DMS53 treated with DMSO at 0.1 percent for 48 hours (cell line): ENCODE data around the gene LGALSL.

Experiments used
- DNase-seq: peaks from one replicate; lab custom pipeline; 2025; ENCODE audit not compliant: unreplicated experiment; lab: John Stamatoyannopoulos, UW

LGALSL gene

DNA sequence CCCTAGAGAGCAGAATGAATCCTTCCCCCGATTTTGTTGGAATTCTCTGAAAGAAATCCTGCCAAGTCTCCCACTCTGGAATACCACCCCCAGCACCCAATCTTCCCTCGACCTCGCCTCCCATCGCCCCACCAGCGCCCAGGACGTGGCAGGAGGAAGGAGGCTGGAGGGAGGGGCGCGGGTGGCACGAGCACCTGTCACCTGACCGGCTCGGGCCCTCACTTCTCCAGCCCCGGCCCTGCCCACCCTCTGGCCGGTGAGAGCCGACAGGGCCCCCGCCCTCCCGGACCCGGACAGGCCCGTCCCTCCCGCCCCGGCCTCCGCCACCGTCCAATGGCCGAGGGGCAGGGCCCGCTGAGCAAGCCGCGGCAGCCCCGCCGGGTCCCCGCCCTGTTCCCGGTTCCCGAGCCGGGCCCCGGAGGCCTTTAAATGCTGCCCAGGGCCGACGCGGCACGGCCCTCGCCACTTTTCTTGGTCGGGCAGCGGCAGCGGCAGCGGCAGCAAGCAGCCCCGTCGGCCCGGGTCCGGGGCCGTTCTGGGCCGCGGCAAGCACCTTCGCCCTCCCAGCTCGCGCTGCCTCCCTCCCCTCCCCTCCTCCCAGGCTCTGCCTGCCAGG lies at the start of gene LGALSL:
Gene LGALSL (plus strand): TSS at position 393 of the 616 bp plus-strand sequence. CDS start 384 bp downstream, outside the sequence.
- peak; percentile 47 for DNase-seq

DNA sequence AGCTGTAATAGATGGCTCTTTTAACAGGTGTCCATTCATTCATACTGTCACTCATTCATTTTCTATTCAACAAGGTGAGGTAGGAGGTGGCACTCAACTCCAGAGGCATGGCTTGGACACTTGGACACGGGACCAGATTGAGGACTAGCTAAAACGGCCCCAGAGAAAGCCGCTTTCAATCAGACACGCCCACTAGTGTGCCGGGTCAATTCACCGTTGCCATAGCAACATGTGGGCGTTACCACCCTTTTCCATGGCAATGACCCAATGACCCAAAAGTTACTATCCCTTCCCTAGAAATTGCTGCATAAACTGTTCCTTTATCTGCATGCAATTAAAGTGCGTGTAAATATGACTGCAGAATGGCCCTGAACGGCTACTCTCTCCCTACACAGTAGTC lies 49.2 kb upstream of the LGALSL start:
- no peak for DNase-seq

DNA sequence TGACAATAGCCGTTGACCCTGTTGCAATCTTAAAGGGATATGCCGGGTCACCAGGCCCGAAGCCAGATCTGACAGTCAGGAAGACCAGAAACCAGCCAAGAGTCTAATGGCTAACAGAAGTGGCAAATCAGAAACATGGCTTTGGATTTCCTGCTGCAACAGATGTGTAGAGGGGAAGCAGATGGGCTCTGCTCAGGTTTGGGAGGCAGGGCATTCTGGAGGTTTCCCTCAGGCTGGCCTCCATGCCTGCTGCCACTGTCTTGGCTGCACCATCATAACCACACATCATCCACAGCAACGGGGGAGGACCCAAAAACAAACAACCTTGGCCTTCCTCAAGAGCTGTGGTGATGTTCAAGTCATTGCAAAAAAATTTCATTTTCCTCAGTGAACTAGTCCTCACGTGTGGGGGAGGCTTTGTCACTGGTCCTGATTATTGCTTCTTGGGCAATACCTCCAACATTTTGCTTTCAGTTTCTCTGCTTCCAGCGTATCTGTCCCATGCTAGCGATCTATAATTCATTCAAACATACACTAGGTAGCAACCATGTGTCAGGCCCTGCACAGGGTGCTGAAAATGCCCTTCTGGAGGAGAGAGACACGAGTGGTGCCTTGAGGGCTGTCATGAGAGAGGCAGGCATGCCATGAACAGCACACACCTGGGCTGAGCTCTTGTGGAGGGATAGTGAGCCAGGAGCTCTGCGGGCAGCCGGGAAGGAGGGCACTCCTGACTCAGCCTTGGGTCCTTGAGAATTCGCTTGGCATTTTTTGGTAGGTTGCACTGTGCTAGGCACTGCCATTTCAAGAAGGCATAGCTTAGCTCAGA lies 48.2 kb upstream of the LGALSL start:
- no peak for DNase-seq

DNA sequence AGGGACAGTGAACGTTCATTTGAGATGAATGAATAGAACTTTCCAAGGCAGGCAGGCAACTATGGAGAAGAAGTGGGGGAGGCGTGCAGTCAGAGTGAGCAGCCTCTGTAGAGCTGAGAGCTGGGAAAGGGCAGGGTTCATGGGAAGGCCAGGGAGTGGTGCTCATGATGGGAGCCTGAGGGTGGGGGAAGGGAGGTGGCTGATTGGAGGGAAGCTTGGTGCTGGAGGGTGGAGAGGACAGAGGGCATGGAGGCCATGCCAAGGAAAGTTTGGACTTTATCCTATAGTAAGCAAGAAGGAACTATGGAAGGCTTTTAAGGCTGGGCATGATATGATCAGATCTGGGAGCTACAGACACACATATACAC lies 47.6 kb upstream of the LGALSL start:
- DNase-seq, result no peak

DNA sequence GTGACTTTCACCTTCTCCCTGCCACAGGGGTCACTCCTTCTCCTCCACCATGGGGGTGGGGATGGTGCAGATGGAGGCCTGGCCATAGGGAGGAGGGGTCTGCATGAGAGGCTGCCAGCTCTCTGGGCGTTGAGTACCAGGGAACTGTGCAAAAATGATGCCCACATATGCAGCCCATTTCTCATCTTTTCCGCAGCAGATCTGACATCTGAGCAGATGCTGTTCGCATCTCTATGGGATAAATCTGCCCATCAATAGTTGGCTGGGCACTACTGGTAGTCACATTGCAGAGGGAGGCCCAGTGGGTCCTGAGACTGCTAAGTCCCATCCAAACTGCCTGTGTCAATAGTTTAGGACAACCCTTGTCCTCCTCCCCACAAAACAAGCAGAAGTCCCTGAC lies 45.9 kb upstream of the LGALSL start:
- DNase-seq, result no peak

DNA sequence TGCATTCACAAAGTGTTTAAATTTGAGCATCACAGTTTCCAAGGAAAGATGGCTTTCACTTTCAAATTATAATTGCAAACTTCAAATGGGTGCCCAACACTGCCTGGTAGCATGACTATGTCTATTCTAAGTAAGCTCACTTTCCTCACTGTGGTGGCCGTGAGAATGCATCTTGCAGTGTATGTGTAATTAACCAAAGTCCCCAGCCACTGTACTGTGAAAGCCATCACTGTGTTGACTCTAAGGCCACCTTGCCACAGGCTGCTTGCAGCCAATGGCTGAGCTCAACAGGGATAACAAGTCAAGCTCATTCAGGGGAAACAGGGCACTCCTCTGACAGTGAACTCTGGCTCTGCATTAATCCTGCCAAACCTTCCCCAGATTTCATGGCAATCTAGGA lies 43.3 kb upstream of the LGALSL start:
- DNase-seq, result no peak

DNA sequence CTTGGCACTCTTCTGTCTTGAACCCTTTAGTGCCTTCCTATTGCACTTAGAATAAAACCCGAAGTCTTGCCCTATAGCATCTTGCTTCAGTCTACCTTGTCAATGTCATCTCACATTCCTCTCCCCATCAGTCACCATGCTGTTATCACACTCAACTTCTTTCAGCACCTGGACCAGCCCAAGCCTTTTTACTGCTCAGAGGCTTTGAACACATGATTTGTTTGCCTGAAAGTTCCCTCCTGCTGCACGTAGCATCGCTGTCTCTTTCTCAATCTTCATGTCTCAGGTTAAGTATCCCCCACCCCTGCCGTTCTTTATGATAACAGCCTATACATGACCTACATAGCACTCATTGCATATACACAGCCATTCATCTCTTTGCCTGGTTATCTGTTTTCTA lies 41.3 kb upstream of the LGALSL start:
- no peak for DNase-seq

DNA sequence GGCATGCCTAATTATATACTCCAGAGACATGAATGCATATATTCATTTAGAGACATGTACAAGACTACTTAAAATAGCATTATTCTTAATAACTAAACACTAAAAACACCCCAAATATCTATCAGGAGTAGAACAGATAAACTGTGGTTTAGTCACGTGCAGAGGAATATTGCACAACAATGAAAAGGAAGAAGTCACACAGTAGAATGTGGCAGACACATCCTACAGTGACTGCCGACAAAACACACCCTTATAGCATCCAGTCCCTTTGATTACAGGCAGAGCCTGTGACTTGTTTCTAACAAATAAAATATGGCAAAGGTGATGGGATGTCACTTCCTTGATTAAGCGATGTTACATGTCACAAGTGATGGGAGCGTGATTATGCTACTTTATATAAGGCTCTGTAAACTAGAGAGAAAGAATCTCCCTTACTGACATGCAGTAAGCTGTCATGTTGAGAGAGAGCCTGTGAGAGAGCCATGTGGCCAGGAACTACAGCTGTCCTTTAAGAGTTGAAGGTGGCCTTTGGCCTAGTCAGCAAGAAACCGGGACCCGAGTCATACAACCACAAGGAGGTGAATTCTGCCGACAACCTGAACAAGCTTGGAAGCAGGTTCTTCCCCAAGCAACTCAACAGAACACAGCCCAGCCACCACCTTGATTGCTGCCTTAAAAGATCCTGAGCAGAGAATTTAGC lies 39.1 kb upstream of the LGALSL start:
- DNase-seq, result no peak

DNA sequence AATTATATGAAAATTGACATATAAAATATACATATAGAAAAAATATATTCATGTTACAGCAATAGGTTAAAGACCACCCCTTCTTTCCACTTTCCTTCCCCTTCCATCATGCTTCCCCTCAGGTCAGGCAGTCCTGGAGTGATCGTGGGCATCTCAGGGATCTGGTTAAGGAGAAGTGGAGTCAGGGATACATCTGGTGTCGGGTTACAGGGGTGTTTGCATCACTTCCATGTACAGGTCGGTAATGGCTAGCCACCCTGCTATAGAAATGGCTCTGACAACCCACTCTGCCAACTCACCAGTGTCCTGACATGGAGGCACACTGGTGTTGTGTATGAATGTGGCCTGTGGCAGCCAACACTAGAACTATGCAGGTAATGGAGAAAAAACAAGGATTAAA lies 36.3 kb upstream of the LGALSL start:
- DNase-seq, result no peak

DNA sequence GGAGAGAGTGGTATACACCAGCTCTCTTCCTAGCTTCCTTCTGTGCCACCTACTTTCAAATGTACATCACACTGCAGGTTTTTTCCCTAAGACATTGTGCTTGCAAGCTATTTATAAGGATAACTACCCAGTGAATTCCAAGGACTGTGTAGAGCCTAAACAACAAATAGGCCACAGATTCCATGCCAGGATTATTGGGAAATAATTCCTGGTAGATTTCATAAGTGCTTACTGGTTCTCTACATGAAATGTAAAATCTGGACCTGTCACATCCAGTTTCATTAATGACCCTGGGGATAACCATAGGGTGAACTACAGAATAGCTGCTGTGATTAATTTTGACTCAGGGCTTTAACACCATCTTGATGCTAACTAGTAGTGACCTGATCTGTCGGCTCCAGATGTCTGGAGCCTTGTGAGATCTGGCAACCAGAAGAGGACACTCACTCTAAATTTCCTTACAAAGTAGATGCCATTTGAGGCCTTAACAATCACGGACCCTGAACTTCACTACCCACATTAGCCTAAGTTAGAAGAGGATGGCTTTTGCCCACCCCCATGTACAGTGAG lies 34.3 kb upstream of the LGALSL start:
- DNase-seq, result no peak

DNA sequence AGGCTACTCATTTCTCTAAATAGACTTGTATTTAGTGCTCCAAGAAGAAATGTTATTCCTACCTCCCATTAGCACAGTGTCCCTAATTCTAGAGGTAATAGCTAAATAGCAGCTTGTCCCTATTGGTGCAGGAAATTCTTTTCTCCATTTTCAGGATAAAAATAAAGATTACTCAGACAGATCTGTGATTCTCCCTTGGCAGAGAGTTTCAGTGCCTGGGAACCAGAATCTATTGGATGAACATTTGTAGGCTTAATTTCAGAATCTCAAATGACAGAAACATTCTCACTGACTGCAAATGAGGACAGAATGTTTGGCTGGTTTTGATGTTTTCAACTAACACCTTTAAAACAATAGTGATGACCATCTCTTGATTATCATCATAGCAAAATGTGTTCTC lies 33.3 kb upstream of the LGALSL start:
- no peak for DNase-seq

DNA sequence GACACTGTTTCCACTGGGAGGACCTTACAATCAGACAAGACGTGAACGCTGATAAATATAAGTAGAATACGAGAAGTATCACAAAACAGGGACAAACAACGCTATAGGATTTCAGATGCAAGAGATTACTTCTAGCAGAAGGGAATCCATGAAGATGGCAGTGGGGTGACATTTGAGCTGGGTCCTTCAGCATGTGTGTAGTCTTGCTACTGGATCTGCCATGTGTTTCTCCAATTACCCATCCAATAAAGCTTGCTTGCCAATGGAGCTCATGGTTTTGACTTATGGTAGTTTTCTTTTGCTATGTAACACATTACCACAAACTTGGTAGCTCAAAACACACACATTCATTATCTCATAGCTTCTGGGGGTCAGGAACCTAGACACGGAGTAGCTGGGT lies 32.8 kb upstream of the LGALSL start:
- no peak for DNase-seq

DNA sequence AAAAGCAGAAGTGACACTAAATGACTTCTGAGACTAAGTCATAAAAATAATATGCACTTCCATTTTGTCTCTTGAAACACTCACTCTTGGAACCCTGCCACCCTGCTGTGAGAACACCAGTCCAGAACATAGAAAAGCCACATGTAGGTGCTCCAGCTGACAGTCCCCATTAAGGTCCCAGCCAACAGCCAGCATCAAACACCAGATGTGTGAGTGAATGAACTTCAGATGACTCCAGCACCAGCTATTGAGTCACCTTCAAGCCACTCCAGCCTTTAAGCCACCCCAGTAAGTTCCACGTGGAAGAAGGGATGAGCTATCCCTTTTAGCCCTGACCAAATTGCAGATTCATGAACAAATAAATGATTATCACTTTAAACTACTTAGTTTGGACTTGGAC lies 31.5 kb upstream of the LGALSL start:
- DNase-seq, result no peak

DNA sequence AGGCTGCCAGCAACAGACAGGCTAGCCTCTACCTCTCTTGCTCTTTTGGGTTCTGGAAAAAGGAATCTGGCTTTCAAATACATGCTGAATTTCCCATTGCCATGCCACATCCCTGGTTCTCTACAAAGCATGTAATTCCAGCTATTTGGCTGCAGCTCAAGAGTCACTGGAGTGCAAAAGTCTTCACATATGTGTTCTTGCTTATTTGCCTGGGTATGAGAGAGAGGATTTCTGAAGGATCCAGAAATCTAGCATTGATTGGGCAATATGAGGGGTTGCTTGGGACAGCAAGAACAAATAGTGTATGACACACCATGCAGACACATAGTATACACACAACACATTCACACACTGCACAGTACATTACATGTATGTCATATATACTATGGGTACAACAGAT lies 30.7 kb upstream of the LGALSL start:
- DNase-seq, result no peak

DNA sequence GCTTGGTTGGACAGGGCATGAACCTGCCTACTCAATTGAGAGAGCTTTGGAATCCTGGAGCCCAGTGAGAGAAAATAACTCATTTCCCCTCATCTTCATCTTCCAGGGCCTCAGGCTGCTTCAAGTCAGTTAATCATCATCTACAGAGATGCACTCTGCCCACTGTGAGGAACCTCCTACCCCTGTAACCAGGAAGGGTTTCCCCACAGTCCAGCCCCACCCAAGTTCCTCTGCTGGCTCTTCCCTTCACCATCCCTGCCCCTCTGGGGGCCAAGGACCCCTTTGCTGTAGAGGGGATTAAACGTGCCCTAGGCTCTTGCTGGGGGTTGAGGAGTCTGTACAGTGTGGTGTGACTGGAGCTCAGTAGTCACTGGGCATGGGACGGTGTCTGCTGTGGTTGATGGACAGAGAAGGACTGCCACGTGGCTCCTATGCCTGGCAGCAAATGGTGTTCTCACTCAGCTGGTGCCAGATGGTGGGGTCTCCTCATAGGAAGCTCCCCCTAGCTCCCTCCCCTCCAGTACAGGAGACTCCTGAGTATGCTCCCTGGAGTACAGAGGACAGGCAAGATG lies 29.5 kb upstream of the LGALSL start:
- DNase-seq, result no peak

DNA sequence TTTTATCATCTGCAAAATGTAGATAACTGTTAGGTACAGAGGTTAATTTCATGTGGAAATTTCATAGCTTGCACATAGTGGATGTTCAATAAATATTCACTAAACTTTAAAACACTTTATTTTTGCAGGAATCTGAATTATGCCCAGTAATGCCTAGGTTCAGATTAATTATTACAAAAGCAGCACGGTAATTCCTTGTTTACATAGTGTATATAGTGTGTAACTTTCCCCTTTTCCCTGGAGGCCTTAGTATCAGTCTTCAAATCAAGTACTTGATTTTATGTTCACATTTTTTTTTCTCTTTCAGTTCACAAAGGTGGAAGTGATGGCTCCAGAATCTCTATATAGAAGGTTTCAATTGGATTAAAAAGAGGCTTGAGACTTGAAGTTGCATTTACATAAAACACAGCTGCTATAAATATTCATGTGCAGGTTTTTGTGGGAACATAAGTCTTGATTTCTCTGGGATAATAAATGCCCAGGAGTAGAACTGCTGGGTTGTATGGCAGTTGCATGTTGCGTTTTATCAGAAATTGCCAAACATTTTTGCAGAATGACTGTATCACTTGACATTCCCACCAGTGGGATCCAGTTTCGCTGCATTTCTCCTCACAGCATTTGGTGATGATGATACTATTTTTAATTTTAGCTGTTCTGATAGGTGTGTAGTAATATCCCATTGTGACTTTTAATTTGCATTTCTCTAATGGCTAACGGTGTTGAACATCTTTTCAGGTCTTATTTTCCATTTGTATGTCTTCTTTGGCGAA lies 27.6 kb upstream of the LGALSL start:
- no peak for DNase-seq

DNA sequence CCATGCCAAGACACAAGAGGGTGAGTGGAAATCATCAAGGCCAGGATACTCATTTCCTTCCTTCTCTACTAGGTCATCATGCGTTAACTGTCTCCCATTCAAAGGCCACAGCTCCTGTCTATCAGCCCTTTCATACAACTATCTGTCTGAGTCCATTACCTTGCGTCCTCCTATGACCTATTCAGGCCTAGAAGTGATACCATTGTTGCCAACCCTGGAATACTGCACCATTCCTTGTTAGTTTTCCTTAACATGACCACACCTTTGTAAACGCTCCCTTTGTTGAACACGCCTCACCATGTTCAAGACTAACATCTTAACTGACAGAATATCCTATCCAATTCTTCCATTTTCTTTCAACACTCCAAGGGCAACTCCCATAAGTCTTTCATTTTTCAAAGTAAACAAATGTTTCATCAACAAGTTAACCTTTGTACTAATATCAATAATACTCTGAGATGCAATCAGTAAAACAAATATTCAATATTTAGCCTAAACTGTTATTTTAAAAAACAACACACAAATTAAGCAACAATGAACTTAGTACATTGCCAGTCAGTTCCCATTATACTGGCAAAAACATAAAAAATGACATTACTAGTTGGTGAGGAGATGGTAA lies 19.8 kb upstream of the LGALSL start:
- DNase-seq, result no peak

DNA sequence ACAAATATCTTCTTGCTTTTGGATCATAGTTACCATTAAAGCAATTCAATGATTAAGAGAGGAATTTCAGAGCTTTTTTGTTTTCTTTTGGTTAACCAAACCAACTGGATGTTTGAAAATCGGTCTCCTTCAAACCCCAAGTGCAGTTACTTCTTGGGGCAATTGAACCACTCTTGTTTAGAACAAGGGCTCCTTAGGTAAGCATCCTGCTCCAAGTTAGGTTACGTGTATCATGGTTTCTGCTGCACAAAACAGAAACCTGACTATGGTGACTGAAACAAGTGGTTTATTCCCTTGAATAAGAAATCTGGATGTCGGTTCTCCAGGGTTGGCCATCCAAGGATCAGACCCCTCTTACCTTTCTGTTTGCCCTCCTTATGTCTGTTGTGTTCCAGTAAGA lies 16.1 kb upstream of the LGALSL start:
- no peak for DNase-seq

DNA sequence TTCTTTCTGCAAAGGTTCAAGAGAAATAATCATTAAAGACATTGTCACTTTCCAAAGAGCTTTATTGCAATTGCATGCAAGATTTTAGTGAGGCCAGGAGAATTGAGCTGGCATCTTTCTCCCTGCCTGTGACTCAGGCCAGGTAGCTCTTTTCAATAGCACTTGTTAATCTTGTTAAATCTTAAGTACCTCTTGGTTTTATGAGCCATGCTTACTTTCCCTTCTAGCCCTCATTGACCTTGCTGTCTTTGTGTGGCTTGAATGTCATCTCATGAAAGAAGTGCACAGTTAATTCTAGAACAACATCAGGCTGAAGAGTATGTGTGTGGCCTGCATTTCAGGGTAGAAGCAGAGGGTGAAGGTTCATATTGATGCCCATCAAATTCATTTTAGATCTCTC lies 14.8 kb upstream of the LGALSL start:
- DNase-seq, result no peak

DNA sequence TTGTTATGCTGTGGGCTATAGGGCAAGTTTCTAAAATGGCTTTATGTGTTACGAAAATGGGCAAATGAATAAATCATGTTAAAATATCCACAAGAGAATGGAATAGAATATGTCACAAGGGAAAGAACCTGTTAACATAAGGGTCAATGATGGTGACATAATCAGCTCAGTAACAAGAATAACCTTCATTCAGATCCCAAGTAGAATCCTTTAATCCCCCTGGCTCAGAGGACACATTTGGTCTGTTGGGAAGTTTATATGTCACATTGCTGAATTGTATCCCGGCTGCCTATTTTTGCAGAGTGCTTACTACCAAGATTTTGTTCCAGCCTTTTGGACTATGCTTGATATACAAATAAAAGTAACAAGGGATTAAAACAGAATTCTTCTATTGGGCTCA lies 13.1 kb upstream of the LGALSL start:
- no peak for DNase-seq
